ENCODE measurements around the gene SNX33. TPM values are rescaled to one million over a fixed set of nuclear protein-coding genes. Genes with fewer than 3 reads are reported as not detected.

SNX33 gene
- total RNA-seq, 1 donor = 1.2 TPM

DNA sequence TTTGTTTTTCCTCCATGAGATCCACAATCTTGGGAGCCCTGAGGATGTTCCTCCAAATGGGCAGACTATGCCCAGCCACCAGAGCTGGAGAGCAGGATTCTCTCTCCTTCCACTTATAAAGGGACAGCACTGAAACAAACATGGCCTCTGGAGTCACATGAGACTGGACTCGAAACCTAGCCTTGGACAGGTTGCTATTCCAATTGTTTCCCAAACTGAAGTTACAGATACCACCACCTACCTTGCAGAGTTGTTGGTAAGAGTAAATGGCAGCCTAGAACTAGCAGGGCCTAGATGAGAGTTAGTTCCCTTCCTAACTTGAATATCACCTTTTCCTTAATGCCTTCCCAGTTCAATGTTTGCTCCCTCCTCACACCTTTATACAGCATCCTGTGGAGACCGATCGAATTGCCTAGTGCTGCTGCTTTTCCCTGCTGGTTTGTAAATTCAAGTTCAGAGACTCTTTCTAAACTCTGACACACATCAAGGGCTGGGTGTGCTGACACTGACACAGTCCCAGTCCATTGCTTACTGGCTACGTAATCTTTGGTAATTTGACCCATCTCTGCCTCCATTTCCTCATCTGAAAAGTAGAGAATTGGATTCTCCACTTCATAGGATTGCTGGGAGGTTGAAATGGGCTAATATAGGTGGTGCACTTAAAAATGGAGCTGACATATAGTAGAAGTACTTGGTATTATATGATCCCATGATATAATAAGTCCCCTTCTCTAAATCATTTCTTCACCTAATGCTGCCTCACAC lies 10.3 kb upstream of the SNX33 start:
- H3K4me3 ChIP-seq (ENCODE audit: low read length) = no peak overlapping the region
- H3K9me3 ChIP-seq (ENCODE audit: low read depth, low read length) = no peaks in the 10 kb centered on the region
- peaks cover 42% of the 10 kb centered on the region for H3K4me1 ChIP-seq (ENCODE audit: insufficient read depth, low read length)
- H3K27me3 ChIP-seq (ENCODE audit: insufficient read depth, low read length) = no peaks in the 10 kb centered on the region

DNA sequence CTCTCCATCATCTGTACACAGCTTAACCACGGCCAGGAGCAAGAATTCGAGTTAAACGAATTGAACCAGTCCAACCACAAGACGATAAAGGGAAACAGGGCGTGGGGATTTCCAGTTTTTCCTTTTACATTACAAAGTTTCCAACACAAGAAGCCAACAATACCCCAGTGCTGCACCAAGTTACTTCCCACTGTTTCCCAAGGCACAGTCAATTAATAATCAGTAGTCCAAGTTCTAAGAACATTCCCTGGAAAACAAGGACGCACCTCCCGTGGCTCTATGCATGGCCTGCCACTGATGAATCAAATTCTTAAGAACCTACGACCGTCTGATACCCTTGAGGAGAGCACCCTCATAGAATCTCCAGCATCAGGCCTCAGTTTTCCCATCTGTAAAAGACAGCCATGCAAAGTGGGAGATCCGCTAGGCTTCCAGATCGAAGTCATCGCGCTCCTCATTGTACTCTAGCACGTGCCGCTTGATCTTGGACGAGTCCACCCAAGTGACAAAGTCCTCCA lies 8.5 kb upstream of the SNX33 start:
- H3K4me3 ChIP-seq (ENCODE audit: low read length) = peak overlapping the region; percentile 84
- no peaks in the 10 kb centered on the region for H3K9me3 ChIP-seq (ENCODE audit: low read depth, low read length)
- H3K27me3 ChIP-seq (ENCODE audit: insufficient read depth, low read length) = no peaks in the 10 kb centered on the region
- H3K4me1 ChIP-seq (ENCODE audit: insufficient read depth, low read length) = peaks cover 42% of the 10 kb centered on the region

DNA sequence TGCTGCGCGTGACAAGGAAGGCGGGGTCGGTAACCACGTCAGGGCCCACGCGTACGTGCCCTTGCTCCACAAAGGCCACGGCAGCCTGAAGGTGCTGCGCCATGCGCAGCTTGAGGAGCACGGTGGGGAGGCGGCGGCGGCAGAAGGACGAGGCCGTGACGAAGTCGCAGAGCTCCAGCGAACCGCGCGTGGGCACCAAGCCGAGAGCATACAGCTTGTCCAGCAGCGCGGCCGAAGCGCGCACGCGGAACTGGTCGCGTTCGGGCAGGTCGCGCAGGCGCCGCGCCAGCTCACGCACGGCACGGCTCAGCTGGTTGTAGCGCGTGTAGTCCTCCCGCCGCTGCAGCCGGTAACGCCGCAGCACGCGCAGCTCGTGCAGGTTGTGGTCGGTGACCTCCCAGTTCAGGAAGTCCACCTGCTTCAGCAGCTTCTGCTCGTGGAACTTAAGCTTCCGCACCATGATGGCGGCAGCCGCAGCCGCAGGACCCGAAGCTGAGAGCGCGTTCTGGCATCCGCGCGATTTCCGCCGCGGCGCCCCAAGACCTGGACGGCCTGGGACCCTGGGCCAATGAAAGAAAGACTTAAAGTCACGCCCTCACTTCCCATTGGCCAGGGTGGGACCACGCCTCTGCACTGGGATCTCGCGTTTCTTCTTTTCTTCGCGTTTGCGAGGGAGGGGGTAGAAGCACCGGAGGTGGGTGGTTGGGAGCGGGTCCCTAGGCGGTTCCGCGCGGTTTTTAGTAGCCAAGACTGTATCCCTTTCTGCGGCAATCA lies 7.8 kb upstream of the SNX33 start, which contains the start of gene IMP3:
IMP3 (minus strand) TSS at position 516 of the 774 bp plus-strand sequence; CDS start at position 460, 56 bp downstream.
- peaks cover 42% of the 10 kb centered on the region for H3K4me1 ChIP-seq (ENCODE audit: insufficient read depth, low read length)
- H3K9me3 ChIP-seq (ENCODE audit: low read depth, low read length) = no peaks in the 10 kb centered on the region
- H3K27me3 ChIP-seq (ENCODE audit: insufficient read depth, low read length) = no peaks in the 10 kb centered on the region
- H3K4me3 ChIP-seq (ENCODE audit: low read length) = peak within 1 kb of the TSS; percentile 84

DNA sequence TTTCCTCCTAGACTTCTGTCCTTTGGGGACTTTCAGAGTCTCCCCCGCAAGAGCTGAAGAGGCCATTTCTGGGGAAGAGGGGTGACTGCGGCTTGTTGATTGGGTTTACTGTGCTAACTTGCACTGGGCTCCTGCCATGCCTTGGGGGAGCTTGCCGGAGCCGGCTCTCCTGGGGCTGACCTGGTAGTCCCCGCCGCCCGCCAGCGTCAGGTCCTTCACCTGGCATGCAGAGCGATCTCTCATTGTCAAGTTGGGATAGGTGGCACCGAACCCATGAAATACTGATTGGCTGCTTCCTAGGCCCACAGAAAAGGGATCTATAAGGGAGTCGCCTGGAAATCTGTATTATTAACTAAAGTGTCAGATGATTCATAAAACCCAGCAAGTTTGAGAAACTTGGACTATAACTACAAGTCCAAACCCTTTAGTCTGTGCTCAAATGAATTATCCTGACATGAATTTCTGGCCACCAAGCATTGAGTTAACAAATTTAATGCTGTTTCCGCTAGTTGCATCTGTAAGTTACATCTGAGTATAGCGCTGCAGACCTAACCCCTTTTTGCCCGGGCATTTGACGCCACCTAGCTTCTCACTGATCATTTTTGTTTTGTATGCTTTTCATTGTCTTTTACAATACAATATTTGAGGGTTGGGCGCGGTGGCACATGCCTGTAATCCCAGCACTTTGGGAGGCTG lies 7.1 kb upstream of the SNX33 start:
- peaks cover 42% of the 10 kb centered on the region for H3K4me1 ChIP-seq (ENCODE audit: insufficient read depth, low read length)
- H3K27me3 ChIP-seq (ENCODE audit: insufficient read depth, low read length) = no peaks in the 10 kb centered on the region
- no peaks in the 10 kb centered on the region for H3K9me3 ChIP-seq (ENCODE audit: low read depth, low read length)
- peak overlapping the region; percentile 84 for H3K4me3 ChIP-seq (ENCODE audit: low read length)

DNA sequence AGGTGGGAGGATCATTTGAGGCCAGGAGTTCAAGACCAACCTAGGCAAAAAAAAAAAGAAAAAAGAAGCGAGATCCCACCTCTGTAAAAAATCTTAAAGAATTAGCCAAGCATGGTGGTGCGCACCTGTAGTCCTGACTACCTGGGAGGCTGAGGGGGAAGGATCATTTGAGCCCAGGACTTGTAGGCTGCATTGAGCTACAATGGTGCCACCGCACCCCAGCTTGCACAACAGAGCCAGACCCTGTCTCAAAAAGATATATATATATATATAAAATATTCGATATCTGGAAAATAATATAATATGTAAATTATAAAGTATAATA lies 6.6 kb upstream of the SNX33 start:
- Histone ChIP-seq H3K27me3 (ENCODE audit: insufficient read depth, low read length) (no peaks in the 10 kb centered on the region), H3K9me3 (ENCODE audit: low read depth, low read length) (no peaks in the 10 kb centered on the region), H3K4me3 (ENCODE audit: low read length) (no peak overlapping the region), H3K4me1 (ENCODE audit: insufficient read depth, low read length) (peaks cover 42% of the 10 kb centered on the region)

DNA sequence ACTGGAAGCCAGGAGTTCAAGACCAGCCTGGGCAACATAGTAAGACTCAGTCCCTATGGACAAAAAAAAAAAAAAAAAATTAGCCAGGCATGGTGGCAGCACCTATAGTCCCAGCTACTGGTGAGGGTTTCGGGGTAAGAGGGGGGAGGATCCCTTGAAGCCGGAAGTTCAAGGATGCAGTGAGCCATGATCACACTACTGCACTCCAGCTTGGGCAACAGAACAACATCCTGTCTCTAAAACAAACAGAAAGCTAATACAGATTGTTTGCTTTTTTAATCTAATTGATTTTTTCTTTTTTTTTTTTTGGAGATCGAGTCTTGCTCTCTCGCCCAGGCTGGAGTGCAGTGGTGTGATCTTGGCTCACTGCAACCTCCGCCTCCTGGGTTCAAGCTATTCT lies 6.1 kb upstream of the SNX33 start:
- Histone ChIP-seq H3K27me3 (ENCODE audit: insufficient read depth, low read length) (peaks cover under 1% of the 10 kb centered on the region), H3K4me3 (ENCODE audit: low read length) (no peak overlapping the region), H3K4me1 (ENCODE audit: insufficient read depth, low read length) (peaks cover 45% of the 10 kb centered on the region), H3K9me3 (ENCODE audit: low read depth, low read length) (no peaks in the 10 kb centered on the region)

DNA sequence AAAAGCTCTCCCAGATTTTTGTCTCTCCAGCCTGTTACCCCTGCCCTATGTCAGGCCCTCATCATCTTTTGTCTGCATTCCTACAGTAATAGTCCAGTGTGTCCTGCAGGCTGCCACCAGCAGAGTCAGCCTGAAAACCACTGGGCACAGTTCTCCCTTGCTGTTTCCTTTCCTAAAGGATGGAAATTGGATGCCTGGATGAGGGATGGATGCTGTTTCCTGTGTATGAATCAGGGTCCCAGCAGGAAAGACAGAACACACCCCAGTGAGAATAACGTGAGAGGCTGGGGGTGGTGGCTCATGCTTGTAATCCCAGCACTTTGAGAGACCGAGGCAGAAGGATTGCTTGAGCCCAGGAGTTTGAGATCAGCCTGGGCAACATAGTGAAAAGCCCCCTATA lies 3.3 kb upstream of the SNX33 start:
- Histone ChIP-seq H3K27me3 (ENCODE audit: insufficient read depth, low read length) (peaks cover 5% of the 10 kb centered on the region), H3K9me3 (ENCODE audit: low read depth, low read length) (no peaks in the 10 kb centered on the region), H3K4me1 (ENCODE audit: insufficient read depth, low read length) (peaks cover 30% of the 10 kb centered on the region), H3K4me3 (ENCODE audit: low read length) (no peak overlapping the region)

DNA sequence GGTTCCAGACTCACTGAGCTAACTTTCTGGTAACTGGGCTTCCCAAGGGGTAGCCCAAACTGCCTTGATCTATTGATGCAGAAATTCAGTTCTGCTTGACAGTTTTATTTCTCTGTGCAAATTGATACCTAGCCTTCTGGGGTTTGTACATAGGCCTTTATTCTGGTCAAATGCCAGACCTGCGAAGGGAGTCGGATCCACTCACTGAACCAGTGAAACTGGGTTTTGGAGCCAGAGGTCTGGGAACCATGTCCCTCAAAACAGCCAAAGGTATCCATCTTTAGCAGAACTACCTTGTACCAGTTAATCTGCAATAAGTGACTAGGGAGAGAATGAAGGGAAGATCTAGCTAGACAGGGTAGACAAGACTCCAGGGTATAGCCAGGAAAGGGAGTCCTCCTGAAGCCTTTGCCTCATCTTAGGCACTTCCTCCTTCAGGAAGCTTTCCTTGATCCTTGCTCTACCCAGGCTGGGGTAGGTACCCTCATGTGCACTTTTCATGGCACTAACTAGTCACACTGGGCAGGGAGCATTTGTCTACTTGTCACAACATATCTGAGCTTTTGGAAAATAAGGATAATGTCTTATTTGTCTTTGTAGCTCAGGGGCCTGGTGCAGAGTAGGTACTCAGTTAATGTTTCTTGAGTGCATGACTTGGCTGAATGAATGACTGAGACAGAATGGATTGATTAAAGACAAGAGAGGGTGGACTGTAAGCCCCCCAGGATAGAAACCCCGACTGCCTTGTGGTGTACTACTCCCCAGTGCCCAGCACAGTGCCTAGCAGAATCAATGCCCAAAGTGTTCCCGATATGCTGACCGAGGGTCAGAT lies 1.4 kb upstream of the SNX33 start:
- no peaks in the 10 kb centered on the region for H3K9me3 ChIP-seq (ENCODE audit: low read depth, low read length)
- H3K27me3 ChIP-seq (ENCODE audit: insufficient read depth, low read length) = peaks cover 5% of the 10 kb centered on the region
- peak overlapping the region; percentile 63 for H3K4me3 ChIP-seq (ENCODE audit: low read length)
- peaks cover 24% of the 10 kb centered on the region for H3K4me1 ChIP-seq (ENCODE audit: insufficient read depth, low read length)

DNA sequence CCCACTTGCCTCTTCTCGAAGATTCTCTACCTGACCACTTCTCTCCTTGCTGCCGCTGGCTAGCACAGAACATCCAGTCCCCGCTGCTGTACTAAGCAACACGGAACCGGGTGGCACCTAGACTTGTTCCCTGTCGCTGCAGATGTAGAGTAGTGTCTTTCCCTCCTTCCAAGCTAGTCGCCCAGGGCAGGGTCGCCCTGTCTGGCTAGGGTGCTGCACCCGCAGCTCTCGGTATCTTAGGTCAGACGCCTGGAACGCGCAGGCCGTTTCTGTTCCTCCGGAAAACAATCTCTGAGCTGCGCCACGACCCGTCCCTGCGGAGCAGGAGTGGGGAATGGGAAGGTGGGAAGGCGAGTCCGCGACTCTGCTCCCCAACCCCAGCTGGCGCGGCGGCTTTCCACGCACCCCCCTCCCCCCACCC lies 758 bp upstream of the SNX33 start:
- H3K4me3 ChIP-seq (ENCODE audit: low read length) = peak overlapping the region; percentile 63
- peaks cover 5% of the 10 kb centered on the region for H3K27me3 ChIP-seq (ENCODE audit: insufficient read depth, low read length)
- no peaks in the 10 kb centered on the region for H3K9me3 ChIP-seq (ENCODE audit: low read depth, low read length)
- H3K4me1 ChIP-seq (ENCODE audit: insufficient read depth, low read length) = peaks cover 28% of the 10 kb centered on the region

DNA sequence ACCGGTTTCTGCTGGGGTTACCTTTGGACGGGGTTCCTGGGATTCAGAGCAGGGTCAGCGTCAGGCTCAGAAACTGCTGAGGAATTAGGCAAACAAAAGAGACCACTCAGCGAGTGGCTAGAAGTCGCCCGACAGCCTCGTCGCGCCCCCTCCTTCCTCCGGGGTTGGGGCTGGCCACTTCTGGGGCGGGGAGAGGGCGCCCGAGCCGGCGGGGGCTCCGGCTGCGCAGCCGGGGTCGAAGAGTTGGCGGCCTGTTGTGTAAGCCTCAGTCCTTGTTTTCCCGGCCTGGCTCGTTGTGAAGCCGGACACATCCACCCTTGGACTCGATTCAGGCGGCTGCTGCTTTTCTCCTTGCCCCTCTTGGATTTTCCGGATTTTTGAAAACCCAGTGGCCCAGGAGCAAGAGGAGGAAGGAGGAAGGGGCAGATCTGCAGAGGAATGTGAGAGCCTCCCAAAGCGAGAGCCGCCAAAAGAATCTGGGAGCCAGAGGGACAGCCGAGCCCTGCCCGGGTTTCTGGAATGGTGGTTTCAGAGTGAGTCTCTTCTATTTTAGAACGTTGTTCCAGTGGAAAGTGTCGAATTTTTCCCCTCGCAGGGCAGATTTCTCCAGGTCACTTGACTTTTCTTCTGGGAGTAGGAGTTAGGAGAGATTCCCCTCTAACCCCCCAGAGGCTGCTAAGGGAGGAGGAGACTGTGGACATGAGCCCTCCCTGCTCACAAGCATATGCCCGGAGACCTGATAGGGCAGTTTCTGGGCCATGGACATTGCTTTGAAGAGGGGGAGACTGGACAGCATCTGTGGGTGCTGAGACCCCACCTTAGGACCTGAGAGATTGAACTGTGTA lies 666 bp downstream of the SNX33 start:
- Histone ChIP-seq H3K4me3 (ENCODE audit: low read length) (peak overlapping the region; percentile 63), H3K4me1 (ENCODE audit: insufficient read depth, low read length) (peaks cover 31% of the 10 kb centered on the region)

DNA sequence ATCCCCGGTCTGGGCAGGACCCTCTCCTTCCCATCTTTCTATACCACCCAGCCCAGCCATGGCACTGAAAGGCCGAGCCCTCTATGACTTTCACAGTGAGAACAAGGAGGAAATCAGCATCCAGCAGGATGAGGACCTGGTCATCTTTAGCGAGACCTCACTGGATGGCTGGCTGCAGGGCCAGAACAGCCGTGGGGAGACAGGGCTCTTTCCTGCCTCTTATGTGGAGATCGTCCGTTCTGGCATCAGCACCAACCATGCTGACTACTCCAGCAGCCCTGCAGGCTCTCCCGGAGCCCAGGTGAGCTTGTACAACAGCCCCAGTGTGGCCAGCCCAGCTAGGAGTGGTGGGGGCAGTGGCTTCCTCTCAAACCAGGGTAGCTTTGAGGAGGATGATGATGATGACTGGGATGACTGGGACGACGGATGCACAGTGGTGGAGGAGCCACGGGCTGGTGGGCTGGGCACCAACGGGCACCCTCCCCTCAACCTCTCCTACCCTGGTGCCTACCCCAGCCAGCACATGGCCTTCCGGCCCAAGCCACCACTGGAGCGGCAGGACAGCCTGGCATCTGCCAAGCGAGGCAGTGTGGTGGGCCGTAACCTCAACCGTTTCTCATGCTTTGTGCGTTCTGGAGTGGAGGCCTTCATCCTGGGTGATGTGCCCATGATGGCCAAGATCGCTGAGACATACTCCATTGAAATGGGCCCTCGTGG lies 1.5 kb downstream of the SNX33 start:
- peaks cover 31% of the 10 kb centered on the region for H3K4me1 ChIP-seq (ENCODE audit: insufficient read depth, low read length)
- no peak overlapping the region for H3K4me3 ChIP-seq (ENCODE audit: low read length)
- H3K27me3 ChIP-seq (ENCODE audit: insufficient read depth, low read length) = peaks cover 5% of the 10 kb centered on the region
- H3K9me3 ChIP-seq (ENCODE audit: low read depth, low read length) = no peaks in the 10 kb centered on the region

More for the DNA sequence above, 666 bp downstream of the SNX33 start:
- Histone ChIP-seq H3K9me3 (ENCODE audit: low read depth, low read length) (no peaks in the 10 kb centered on the region), H3K27me3 (ENCODE audit: insufficient read depth, low read length) (peaks cover 5% of the 10 kb centered on the region)

DNA sequence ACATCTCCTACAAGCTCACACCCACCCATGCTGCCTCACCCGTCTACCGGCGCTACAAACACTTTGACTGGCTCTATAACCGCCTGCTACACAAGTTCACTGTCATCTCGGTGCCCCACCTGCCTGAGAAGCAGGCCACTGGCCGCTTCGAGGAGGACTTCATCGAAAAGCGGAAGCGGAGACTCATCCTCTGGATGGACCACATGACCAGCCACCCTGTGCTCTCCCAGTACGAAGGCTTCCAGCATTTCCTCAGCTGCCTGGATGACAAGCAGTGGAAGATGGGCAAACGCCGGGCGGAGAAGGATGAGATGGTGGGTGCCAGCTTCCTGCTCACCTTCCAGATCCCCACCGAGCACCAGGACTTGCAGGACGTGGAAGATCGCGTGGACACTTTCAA lies 2.1 kb downstream of the SNX33 start:
- H3K4me1 ChIP-seq (ENCODE audit: insufficient read depth, low read length) = peaks cover 31% of the 10 kb centered on the region
- H3K9me3 ChIP-seq (ENCODE audit: low read depth, low read length) = no peaks in the 10 kb centered on the region
- no peak overlapping the region for H3K4me3 ChIP-seq (ENCODE audit: low read length)
- peaks cover 5% of the 10 kb centered on the region for H3K27me3 ChIP-seq (ENCODE audit: insufficient read depth, low read length)
